ENCODE results near the gene PTPRN2.

PTPRN2 gene

DNA sequence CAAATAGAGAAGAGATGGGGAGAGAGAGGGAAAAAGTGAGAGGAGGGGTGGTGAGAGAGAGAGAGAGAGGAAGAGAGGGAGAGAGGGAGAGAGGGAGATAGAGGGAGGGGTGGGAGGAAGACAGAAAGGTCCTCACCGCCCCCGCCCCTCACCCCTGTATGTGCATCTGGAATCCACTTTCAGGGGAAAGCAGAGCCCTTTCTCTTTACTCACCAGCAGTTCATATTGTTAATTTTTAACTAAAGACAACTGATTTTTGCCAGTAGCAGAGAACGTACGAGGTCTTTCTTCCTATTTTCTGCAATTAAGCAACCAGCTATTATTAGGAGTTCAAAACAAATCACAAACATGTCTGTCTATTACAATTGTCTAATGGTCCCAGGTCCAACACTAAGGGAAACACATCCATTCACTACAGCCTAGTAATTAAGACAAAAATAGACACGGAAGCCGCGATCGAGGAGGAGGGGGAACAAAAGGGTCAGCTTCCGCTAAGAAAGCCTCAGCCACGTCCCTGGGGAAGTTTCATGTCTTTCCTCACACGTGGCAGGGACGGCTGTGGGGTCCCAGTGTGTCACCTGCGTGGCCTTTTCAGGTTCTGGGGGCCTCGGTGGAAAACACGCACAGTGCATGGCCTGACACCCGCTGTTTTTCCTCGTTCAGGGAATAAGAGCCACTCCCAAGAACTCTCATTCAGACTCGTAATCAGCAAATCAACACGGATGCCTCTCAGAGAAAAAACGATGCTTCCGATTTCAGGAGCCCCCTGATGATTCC, 572.0 kb downstream of the PTPRN2 start:
- peak; percentile 31 for DNase-seq

DNA sequence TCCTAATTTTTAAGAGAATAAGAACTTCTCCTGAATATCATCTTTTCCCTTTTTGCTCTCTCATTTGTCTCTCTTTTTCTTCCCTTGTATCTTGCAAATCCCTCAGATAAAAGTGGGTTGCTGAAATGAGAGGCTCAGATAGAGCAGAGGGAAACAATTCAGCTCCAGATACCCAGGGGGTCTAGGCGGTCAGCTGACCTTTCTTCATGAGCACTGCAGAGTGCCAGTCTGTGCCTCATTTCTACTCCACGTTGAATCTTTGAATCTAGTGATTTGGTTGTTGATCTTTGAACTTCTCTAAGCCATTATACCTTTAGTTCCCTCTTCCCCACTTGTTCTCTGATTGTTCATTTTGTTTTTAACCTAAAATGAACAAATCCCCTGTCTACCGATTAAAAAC, 572.6 kb downstream of the PTPRN2 start:
- DNase-seq, result no peak

DNA sequence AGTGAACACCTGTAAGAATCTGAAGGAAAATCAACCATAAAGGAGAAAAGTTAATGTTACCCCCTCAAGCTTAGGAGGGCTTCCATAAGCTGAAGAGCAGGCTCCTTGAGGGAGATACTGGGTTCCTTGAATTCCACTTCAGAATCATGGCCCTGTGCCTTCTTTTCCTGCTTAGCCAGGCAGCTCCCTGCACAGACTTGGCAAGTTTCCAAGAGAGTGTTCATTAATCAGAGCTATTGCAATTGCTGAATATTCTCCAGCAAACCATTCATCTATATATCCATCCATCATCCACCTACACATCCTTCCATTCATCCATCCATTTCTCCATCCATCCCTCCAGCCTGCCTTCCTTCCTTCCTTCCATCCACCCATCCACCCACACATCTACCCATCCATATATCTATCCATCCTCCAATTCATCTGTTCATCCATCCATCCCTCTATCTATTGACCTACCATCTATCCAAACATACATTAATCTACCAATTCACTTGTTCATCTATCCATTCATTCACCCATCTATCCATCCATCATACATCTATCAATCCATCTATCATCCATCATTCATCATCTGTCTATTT, 574.4 kb downstream of the PTPRN2 start:
- no peak for DNase-seq

DNA sequence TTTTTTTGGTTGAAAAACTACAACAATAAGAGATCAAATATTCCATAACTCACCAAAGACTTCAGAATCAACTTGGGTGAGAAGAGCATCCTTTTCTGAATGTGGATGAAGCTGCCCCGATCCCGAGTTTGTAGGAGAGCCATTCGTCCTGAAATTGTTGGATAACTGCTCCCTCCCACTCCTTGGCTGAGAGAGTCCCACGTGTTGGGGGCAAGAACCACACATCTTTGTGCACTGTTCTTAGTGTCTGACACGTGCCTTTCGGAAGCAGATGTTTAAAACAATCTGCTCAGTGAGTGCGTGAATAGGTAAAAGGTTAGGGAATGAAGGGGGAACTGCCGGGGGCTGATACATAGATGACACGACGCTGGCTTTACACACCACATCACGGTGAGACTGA, 575.7 kb downstream of the PTPRN2 start:
- no peak for DNase-seq

DNA sequence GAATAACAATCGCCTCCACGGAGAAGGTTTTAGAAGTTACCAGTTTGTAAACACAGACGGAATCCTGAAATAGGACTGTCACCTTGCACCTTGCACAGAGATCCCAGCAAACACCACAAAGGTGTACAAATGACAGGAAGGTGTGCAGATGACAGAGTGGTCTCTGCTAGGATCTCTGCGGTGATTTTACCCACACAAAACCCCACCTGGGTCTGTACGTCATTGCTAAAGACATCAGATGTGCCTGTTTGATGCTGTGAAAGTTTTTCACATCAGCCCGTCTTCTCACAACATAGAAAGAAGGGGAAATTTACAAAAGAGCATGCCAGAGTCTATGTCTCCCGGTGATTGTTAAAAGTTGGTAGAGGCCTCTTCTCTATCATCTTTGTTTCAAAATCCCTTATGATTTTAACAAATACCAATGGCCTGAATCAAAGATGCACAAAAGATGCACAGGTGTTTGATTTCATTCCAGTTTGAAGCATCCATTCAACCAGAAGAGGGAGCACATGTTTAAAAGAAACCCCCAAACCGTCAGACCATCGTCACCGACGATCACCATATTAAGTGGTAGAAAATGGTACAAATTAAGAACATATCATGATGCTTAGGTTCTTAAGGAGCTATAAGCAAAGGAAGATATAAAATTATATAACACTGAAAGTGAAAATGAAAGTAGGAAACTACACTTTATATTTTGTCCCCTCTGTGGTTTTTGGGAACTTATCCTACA, 576.5 kb downstream of the PTPRN2 start:
- no peak for DNase-seq

DNA sequence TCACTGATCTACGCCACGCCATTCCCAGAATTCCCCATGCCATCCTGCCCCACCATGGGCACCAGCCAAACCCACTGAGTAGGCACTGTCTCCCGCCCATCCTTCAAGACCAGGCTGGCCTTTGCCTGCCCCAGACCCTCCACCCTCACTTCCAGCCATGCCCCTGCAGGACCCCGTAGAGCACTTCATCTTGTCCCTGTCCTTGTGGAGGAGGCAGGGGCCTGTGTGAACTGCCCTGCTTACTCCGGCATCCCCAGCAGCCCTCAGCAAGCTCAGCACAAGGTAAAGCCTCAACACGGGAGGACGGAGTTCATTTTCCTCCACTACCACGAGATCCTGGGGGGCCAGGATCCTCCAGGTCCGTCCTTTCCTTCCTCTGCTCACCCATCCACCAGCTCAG, 577.7 kb downstream of the PTPRN2 start:
- DNase-seq, result no peak

DNA sequence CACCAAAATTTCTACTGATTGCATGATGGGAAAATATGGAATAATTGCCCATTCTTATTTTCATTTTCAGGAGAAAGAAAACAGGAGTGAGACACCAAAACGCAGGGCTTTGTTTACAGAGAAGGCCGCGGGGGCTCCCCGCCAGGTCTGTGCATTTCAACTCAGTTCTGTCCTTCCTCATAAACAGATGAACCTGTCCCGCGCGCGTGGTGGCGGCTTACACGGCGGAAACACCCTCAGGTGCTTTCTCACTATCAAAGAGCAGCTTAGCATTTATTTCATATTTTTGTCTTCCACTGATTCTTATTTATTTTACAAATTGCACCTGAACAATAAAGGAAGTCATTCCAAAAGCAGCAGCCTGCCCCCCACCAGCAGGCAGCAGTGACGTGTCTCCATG, 579.4 kb downstream of the PTPRN2 start:
- DNase-seq, result no peak

DNA sequence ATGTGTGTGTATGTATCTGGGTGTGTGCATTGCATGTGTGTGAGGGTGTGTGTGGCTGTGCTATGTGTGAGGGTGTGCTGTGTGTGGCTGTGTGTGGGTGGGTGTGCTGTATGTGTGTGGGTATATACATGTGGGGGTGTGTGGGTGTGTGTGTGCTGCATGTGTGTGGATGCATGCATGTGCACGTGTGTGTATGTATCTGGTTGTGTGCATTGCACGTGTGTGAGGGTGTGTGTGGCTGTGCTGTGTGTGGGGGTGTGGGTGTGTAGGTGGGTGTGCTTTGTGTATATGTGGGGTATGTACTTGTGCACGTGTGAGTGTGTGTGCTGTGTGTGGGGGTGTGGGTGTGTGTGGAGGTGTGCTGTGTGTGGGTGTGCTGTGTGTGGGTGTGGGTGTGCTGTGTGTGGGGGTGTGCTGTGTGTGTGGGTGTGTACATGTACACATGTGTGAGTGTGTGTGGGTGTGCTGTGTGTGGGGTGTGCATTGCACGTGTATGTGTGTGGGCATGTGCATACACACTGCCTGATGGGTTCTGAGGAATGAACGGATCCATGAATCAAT, 579.8 kb downstream of the PTPRN2 start:
- DNase-seq, result no peak

DNA sequence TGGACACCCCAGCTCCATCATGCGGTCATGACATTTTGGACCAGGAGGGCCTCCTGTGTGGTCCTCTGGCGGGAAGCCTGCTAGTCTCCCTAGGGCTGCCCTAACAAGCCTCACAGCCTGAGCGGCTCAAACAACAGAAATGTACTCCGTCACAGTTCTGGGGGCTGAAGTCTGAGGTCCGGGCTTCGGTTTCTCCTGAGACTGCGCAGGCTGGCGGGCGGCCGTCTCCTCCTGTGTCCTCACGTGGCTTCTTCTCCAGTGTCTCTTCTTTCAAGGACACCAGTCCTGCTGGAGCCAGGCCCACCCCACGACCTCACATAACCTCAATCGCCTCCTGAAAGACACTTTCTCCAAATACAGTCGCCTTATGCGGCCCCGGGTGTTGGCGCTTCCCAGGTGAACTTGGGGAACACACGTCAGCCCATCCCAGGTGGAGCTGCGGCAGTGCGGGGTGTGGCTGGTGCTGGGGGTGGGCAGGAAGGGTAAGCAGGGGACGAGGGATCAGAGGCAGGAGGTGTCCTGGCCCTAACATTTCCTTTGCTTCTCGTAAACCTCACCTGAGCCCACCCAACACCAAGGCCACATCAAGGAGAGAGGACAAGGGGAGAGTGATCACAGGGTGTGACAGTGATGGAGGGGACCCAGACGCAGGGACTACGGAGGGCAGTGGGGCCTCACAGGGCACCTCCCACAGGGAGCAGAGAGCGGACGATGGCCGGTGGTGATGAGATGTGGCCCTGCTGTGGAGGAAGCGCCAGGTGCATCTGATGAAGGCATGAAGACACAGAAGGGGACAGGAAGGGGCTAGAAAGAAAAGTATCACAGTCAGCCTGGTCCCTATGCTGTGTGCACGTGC, 580.6 kb downstream of the PTPRN2 start:
- DNase-seq, result no peak

DNA sequence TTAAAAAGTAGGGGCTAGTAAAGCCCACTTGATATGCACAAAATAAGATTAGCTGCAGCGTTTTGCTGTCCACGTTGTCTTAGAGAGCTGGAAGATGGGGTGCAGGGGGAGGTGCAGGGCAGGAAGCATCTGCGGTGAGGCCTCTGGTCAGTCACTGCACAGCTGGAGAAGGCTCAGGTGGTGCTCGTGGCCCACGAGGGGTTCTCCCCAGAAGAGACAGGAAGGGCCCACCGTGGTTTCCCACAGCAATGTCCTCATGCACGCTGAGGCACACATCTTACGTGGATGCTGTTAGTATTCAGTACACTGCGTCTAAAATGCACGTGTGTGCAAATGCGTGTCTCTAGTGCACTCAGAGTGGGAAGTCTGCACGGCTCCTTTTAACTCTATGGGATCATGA, 582.1 kb downstream of the PTPRN2 start:
- no peak for DNase-seq

DNA sequence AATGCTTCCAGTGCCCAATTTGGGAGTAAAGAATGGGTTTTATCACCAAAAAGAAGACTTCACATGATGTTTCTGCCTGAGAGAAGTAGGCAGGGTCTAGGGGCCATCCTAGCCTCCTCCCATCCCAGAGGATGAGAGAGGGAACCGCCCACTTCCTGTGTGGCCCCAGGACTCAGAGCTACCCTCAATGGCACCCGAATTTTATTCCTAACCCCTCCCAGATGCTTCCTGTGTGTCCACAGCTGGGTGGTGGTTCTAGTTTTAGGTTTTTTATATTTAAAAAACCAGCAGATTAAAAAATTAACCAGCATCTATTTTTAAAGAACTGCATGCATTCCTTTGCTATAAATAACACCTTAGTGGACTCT, 583.5 kb downstream of the PTPRN2 start:
- no peak for DNase-seq

DNA sequence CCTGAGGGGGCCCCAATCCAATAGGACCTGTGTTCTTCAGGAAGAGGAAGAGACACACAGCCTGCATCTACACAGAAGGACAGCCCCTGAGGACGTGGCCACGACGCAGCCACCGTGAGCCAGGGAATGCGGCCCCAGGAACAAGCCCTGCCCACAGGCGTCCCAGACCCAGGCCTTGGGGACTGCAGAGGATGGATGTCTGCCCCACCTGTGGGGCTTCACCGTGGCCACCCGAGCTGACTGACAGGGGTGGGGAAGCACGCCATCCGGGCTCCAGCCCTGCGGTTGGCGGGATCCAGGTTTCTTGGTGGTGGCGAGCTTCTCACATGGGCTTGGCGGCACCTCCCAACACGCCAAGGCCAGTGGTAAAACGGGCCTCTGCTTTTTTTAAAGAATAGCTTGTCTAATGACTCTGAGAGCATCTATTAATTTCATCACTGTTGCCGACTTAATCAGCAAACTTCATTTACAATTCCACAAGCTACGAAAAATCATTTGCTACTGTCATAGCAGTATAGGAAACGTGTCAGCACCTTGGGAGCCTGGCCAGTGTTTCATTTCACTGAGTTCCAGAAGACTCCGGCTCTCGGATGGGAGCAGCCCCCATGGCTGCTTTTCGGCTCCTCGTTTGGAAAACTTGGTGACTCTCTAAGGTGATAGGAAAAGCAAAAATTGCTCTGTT, 584.0 kb downstream of the PTPRN2 start:
- no peak for DNase-seq

DNA sequence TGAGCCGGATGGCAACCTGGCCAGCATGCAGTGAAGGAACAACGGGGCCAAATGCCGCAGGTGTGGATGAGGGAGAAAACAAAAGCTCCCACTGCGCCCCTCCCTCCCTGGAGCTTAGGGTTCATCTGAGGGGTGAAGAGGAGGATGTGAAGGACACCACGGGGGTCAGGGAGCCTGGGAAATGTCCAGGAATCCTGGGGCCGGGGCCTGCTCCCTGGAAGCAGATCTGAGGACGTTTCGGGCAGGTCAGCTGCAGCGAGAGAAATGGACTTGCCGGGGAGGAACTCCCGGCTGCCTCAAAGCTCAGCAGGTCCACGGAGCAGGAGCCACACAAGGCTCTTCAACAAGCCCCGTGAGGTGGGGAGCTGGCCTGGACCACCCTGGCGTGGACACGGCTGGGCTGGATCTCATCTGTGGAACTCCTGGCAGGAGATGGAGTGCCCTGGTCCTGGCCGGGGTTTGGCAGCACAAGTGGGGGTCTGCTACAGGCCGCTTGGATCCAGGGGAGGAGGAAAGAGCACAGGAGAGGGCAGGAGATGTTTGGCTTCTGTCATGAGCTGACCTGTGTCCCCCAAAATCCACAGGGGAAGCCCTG, 585.0 kb downstream of the PTPRN2 start:
- DNase-seq, result no peak

DNA sequence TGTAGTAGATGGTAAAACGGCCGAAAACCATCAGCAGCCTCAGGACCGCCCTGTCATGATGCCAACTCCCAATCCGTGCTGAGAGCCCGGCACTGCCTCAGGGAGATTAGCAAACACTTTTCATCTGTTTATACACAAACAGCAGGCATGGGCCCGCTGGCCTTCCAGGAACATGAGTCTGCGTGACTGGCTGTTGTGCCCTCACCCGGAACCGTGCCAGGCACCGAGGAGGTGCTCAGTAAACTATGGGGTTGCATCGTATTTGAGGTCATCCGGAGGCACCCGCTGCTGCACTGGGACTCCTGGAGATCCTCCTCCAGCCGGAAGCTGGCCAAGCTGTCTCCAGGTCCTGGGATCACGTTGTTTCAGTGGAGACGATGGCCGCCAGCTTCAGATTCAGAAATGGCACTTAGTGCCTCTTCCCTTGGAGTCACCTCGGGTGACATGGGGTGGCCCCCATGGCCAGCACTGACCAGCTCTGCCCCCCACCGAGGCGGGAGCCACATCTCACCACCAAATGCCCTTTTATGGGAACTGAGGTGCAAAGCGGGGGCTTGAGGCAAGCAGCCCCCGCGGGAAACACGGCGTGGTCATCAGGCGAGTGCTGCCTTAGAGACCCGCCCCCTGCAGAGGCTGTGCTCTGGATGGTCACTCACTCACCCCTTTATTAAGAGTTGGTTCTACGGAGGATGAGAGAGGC, 585.9 kb downstream of the PTPRN2 start:
- no peak for DNase-seq

DNA sequence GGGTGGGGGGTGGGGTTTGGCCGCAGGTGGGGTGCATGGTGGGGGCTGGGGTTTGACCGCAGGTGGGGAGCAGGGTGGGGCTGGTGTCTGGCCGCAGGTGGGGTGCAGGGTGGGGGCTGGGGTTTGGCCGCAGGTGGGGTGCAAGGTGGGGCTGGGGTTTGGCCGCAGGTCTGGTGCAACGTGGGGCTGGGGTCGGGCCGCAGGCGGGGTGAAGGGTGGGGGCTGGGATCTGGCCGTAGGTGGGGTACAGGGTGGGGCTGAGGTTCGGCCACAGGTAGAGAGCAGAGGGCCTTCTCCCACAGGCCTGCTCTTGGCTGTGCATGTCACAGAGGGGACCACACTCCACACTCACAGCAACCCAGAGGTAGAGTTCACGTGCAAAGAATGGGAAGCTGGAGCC, 586.6 kb downstream of the PTPRN2 start:
- DNase-seq, result no peak

DNA sequence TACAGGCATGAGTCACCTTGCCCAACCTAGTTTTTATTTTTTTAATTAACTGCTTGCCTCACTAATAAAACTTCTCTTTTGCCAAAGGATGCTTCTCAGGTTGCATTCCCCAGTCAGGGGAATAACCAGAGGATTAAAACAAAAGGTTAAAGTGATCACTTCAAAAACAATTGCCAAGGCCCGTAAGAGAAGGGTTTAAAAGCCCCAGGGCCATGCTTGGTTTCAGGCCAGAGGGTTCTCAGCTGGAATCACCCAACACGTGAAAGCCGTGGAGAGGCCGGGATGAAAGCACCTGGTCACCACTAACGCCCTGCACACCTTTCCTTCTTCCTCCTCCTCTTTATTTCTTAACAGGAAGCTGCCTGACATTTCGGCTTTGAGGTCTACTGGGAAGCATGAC, 587.5 kb downstream of the PTPRN2 start:
- no peak for DNase-seq

DNA sequence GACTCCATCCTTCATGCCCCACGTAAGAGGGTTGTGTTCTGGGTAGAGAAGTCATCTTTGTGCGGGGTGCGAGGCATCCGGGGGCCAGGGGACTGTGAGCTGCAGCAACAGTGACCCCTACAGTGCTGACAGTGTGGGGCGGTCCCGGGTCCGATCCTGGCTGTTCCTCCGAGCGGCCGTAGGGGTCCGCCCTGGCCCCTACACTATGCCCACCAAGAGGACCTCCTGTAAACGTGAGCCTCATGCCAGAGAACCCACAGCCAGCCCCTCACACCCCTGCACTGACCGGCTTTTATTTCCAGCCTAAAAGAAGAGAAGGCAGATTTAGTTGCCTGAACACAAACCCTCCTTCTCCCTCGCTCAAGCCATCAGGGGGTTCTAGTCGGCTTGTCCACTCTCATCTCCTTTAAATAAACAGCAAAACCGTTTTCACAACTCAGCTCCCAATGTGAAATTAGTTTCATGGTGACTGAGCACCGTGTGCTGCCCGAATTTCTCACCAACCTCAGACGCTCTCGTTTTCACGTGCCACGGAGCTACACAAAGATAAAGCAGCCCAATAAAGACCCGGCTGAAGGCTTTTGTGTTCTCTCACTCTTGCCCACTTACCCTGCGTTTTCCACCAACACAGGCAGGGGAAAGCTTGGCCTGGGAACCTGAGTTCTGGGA, 588.6 kb downstream of the PTPRN2 start:
- no peak for DNase-seq

DNA sequence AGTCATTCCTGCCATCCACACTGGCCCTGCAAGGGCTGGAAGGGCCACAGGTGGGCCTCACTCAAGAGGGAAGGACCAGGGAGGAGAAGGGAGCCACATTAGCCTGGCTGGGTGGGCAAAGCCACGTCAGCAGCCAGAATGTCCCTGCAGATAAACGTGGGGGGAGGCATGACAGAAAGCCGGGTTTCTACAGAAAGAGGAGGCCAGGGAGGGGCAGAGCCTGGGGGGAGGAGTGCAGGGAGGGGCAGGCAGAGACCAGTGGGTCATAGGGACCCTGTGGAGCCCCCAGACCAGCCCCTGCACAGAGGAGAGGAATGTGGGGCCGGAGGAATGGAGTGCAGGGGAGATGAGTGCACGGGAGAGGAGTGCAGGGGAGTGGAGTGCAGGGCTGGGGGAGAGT, 590.2 kb downstream of the PTPRN2 start:
- DNase-seq, result no peak

DNA sequence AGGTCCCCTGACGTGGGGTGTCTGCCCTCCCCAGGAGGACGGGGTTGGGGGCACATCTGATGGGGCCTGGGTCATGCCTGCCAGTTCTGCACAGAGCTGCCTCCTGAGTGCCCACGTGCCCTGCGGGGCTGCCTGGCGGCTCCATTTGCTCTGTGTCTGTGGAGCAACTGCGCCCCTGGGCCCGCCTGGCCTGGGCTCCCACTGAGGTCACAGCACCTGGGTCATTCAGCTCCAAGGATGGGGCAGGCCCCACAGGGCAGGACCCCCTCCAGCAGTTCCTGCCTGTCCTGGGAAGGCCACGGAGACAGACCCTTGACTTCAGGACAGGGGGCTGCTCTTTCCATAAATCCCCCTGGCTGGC, 590.6 kb downstream of the PTPRN2 start:
- no peak for DNase-seq

DNA sequence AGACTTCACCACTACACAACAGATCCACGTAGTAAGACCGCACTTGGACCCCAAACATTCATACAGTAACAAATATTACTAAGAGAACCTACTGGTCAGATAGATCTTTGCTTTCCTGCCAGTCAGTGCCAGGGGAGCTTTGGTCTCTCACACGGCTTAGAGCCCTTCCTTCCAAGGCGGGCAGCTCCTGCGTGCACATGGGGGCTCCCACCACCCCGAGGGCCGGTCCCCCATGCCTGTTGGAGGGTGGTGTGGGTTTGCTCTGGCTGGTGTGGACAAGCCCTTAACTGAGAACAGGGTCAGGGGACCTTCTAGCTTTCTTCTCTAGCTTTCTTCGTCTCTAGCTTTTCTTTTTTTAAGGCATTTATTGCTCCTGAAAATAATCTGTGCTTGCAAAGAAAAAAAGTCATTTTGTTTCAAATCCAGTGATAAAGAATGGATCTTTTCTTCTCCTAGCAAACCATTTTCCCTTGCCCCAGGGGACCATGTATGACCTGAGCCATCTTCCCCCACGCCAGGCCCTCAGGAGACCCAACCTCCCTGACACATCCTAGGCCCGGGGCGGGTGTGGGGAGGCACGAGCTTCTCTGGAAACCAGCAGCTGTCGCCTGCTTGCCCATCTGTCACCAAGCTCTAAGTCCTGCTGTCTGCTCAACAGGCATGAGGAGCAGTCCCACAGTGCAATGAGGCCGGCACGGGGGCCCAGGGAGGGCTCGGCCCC, 591.1 kb downstream of the PTPRN2 start:
- peak; percentile 89 for DNase-seq

Data from NCI-H2171 (cell line).